ENCODE measurements around the gene UBB. TPM values are rescaled to one million over a fixed set of nuclear protein-coding genes. Genes with fewer than 3 reads are reported as not detected.

UBB gene
- total and polyA plus RNA-seq, 9 of the 15 experiments (the other 6 are each of a cell fraction or from before 2014, with no cell fraction given): 1,069 to 4,143 (median 1,696) TPM

DNA sequence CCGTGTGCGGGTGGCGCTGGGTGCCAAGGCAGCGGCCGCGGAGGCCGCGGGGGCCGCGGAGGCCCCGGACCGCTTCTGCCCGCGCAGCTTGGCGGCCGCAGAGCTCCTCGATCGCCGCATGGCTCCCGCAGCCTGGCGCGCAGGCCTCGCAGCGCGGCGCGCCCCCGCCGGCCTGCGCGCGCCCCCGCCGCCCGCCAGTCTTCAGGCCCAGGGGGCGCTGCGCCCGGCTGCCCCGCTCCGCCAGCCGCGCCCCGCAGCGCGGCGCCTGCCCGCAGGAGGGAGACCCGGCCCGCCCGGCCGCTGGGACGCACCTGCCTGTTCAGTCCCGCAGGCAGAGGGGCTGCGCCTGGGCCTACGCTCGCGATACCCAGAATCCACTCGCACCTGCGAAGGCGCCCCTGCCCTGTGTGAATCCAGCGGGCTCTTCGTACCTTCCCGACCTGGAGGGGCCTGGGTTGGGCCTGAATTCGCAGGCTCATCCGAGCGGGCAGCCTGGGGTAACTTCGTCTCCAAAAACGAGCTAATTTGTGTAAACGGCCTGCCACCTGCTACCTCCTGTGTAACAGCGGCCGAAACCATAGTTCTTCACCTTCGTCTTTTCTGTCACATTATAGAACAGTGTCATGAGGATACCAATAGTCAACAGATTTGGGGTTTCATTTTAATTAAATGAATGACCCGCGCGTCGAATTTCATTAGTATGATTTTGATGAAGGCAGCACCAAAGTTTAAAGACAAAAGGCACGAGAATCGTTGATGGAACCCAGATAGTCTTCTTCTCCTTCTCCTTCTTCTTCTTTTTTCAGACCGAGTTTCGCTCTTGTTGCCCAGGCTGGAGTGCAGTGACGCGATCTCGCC is 27.3 kb upstream of the UBB start, which contains the start of gene CENPV (continued):
- TF ChIP-seq, protein P1, sequence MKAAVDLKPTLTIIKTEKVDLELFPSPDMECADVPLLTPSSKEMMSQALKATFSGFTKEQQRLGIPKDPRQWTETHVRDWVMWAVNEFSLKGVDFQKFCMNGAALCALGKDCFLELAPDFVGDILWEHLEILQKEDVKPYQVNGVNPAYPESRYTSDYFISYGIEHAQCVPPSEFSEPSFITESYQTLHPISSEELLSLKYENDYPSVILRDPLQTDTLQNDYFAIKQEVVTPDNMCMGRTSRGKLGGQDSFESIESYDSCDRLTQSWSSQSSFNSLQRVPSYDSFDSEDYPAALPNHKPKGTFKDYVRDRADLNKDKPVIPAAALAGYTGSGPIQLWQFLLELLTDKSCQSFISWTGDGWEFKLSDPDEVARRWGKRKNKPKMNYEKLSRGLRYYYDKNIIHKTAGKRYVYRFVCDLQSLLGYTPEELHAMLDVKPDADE (conservative IDR thresholded peaks at IDR 0.05; ENCODE audit: control insufficient read depth, low read depth, low read length): 0 out of 2 replicates have a peak, but pooled peaks have one; percentile 21
- TF ChIP-seq THRAP3 (IDR thresholded peaks at IDR 0.05; ENCODE audit: borderline replicate concordance) (no peak), POLR3A (IDR thresholded peaks at IDR 0.05; ENCODE audit: borderline replicate concordance, extremely low read depth, insufficient read depth, insufficient read length) (no peak), MIER1 (IDR thresholded peaks at IDR 0.05; ENCODE audit: low read depth) (no peak), SMAD4 (CRISPR knock-in tag; conservative IDR thresholded peaks at IDR 0.05) (peak; percentile 72), ZNF780A (CRISPR knock-in tag; IDR thresholded peaks at IDR 0.05) (no peak), HMGN3 (IDR thresholded peaks at IDR 0.05; ENCODE audit: borderline replicate concordance, extremely low read depth, insufficient read length, low read depth, low read length) (peak; percentile 19), KDM5B (IDR thresholded peaks at IDR 0.05; ENCODE audit: insufficient replicate concordance, low read depth, low read length) (peak; percentile 77), MAFK (IDR thresholded peaks at IDR 0.05; ENCODE audit: low read length) (no peak), ZNF121 (CRISPR knock-in tag; conservative IDR thresholded peaks at IDR 0.05) (no peak)
- TF ChIP-seq, protein P2, sequence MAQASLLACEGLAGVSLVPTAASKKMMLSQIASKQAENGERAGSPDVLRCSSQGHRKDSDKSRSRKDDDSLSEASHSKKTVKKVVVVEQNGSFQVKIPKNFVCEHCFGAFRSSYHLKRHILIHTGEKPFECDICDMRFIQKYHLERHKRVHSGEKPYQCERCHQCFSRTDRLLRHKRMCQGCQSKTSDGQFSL (CRISPR knock-in tag; IDR thresholded peaks at IDR 0.05): no peak
- TF ChIP-seq, protein P2 (tag; IDR thresholded peaks at IDR 0.05): no peak
- TF ChIP-seq, protein P3, sequence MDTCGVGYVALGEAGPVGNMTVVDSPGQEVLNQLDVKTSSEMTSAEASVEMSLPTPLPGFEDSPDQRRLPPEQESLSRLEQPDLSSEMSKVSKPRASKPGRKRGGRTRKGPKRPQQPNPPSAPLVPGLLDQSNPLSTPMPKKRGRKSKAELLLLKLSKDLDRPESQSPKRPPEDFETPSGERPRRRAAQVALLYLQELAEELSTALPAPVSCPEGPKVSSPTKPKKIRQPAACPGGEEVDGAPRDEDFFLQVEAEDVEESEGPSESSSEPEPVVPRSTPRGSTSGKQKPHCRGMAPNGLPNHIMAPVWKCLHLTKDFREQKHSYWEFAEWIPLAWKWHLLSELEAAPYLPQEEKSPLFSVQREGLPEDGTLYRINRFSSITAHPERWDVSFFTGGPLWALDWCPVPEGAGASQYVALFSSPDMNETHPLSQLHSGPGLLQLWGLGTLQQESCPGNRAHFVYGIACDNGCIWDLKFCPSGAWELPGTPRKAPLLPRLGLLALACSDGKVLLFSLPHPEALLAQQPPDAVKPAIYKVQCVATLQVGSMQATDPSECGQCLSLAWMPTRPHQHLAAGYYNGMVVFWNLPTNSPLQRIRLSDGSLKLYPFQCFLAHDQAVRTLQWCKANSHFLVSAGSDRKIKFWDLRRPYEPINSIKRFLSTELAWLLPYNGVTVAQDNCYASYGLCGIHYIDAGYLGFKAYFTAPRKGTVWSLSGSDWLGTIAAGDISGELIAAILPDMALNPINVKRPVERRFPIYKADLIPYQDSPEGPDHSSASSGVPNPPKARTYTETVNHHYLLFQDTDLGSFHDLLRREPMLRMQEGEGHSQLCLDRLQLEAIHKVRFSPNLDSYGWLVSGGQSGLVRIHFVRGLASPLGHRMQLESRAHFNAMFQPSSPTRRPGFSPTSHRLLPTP (IDR thresholded peaks at IDR 0.05; ENCODE audit: borderline replicate concordance, extremely low read depth, insufficient read length): no peak
- TF ChIP-seq, protein P4, sequence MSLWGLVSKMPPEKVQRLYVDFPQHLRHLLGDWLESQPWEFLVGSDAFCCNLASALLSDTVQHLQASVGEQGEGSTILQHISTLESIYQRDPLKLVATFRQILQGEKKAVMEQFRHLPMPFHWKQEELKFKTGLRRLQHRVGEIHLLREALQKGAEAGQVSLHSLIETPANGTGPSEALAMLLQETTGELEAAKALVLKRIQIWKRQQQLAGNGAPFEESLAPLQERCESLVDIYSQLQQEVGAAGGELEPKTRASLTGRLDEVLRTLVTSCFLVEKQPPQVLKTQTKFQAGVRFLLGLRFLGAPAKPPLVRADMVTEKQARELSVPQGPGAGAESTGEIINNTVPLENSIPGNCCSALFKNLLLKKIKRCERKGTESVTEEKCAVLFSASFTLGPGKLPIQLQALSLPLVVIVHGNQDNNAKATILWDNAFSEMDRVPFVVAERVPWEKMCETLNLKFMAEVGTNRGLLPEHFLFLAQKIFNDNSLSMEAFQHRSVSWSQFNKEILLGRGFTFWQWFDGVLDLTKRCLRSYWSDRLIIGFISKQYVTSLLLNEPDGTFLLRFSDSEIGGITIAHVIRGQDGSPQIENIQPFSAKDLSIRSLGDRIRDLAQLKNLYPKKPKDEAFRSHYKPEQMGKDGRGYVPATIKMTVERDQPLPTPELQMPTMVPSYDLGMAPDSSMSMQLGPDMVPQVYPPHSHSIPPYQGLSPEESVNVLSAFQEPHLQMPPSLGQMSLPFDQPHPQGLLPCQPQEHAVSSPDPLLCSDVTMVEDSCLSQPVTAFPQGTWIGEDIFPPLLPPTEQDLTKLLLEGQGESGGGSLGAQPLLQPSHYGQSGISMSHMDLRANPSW (CRISPR knock-in tag; IDR thresholded peaks at IDR 0.05): no peak
- TF ChIP-seq, protein P5, sequence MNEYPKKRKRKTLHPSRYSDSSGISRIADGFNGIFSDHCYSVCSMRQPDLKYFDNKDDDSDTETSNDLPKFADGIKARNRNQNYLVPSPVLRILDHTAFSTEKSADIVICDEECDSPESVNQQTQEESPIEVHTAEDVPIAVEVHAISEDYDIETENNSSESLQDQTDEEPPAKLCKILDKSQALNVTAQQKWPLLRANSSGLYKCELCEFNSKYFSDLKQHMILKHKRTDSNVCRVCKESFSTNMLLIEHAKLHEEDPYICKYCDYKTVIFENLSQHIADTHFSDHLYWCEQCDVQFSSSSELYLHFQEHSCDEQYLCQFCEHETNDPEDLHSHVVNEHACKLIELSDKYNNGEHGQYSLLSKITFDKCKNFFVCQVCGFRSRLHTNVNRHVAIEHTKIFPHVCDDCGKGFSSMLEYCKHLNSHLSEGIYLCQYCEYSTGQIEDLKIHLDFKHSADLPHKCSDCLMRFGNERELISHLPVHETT (CRISPR knock-in tag; conservative IDR thresholded peaks at IDR 0.05 in 1 of 2, IDR thresholded peaks at IDR 0.05 in 1 of 2): 0 out of 4 replicates have a peak, but pooled peaks of 1 of the 2 experiments have one; percentile 18

Data from K562 (cell line).